ENCODE measurements around the gene FOSL2. TPM values are rescaled to one million over a fixed set of nuclear protein-coding genes. Genes with fewer than 3 reads are reported as not detected.

Gene FOSL2
- total and polyA plus RNA-seq, 2 experiments from 2014 or later = 0.60 to 4.3 TPM

GRCh38 chr2:28420722-28421121 lies 28.1 kb downstream of the FOSL2 start (continued):
- TF ChIP-seq ZNF462 (CRISPR knock-in tag; IDR thresholded peaks at IDR 0.05) (no peak), CTCF (conservative IDR thresholded peaks at IDR 0.05; ENCODE audit: low read depth in 2 of 2) (no peak), NANOG (IDR thresholded peaks at IDR 0.05; ENCODE audit: borderline replicate concordance) (no peak), JUNB (IDR thresholded peaks at IDR 0.05; ENCODE audit: unreplicated experiment) (no peak), POLR2AphosphoS5 (IDR thresholded peaks at IDR 0.05; ENCODE audit: low read depth) (no peak), ZNF114 (CRISPR knock-in tag; IDR thresholded peaks at IDR 0.05) (no peak), STAT1 (IDR thresholded peaks at IDR 0.05; ENCODE audit: unreplicated experiment) (no peak), EZH2phosphoT487 (IDR thresholded peaks at IDR 0.05; ENCODE audit: unreplicated experiment) (no peak), ETS1 (IDR thresholded peaks at IDR 0.05) (no peak), CREB1 (CRISPR knock-in tag; IDR thresholded peaks at IDR 0.05; ENCODE audit: low read depth) (no peak), EZH2 (IDR thresholded peaks at IDR 0.05; ENCODE audit: low read depth, unreplicated experiment) (no peak)
